NB4 (cell line): ENCODE measurements around the gene SEPSECS.

Experiments used
- CTCF ChIP-seq: IDR thresholded peaks from one replicate; pipeline ENCODE4 v1.5.1; 2012; ENCODE audit warnings: low read depth, low read length
- MAX ChIP-seq: IDR thresholded peaks from 2 replicates; pipeline ENCODE4 v1.6.1; 2011; ENCODE audit warnings: low read depth, low read length
- POLR2A ChIP-seq: IDR thresholded peaks from 2 replicates; pipeline ENCODE4 v1.6.1; 2011; ENCODE audit warnings: mild to moderate bottlenecking; ENCODE audit not compliant: insufficient read length; ENCODE audit errors: extremely low read depth

- TF ChIP-seq CTCF (no peak), POLR2A (no peak), MAX (no peak)
Observed at GRCh38 chr4:25070545-25070944, 89.7 kb downstream of the SEPSECS start.
